T1000 (cell line): ENCODE results near the gene DNAL1.
"Not testable (repeated sequence)": the region's sequence is repeated elsewhere in the genome, so short reads cannot be mapped to it uniquely, and the experiment has no call there.

ENCODE experiments used
- DNase-seq: peaks from one replicate; lab custom pipeline; 2025; ENCODE audit warnings: mixed read lengths; lab: John Stamatoyannopoulos, UW

Gene DNAL1

DNA sequence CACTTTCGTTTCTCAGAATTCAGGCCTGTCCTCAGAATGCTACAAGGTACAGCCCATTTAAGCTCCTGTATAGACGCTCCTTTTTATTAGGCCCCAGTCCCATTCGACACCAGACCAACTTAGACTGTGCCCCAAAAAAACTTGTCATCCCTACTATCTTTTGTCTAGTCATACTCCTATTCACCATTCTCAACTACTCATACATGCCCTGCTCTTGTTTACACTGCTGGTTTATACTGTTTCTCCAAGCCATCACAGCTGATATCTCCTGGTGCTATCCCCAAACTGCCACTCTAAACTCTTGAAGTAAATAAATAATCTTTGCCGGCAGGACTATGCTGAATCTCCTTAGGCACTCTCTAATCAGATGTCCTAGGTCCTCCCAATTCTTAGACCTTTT, 63.3 kb downstream of the DNAL1 start:
- DNase-seq, result not testable (repeated sequence)

DNA sequence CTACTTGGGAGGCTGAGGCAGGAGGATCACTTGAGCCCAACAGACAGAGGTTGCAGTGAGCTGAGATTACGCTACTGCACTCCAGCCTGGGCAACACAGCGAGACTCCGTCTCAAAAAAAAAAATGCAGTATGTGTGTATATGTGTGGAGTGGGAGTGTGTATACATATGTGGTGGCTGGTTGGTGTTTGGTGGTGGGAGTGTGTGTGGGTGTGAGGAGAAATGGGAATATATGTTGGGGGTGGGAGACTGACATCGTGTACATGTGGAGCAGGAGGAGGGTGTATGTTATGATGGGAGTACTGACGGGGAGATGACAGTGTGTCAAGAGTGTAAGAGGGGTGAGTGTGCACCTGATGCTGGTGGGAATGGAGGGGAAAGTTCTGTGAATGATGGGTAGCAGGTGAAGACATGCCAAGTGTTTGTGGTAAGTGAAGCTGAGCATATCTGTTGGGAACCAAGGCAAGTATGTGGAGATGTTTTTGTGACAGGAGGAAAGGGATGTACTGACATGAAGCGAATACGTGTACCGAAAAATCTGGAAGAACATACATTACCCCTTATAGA, 65.2 kb downstream of the DNAL1 start:
- no peak for DNase-seq

DNA sequence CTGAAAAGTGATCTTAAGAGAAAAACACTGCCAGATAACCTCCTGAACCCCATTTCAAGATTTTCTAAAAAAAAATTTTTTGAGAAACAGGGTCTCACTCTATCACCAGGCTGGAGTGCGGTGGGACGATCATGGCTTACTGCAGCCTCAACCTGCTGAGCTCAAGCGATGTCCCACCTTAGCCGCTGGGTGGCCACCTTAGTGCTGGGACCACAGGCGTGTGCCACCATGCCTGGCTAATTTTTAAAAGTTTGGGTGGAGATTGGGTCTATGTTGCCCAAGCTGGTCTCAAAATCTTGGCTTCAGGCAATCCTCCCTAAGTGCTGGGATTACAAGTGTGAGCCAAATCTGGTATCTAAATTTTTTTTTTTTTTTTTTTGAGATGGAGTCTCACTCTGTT, 66.0 kb downstream of the DNAL1 start:
- DNase-seq, result no peak

DNA sequence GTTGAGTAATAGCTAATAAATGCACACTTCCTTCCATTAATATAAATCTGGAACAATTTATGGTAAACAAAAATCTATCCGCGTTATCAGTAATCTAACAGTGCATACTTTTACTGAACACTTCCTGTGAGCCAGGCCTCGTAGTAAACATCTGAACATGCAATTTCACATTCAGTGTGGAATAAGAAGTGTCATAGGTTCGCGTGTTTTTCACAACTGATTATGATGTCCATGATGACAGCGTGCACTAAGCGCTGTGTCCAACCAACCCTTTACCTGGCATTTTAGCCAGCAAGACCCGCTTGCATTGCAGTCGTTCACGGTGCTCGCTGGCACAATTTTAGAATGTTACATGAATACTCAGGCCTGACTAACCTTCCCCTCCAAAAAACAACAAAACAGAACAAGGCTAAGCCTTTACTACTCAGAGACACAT, 67.3 kb downstream of the DNAL1 start:
- DNase-seq, result no peak

DNA sequence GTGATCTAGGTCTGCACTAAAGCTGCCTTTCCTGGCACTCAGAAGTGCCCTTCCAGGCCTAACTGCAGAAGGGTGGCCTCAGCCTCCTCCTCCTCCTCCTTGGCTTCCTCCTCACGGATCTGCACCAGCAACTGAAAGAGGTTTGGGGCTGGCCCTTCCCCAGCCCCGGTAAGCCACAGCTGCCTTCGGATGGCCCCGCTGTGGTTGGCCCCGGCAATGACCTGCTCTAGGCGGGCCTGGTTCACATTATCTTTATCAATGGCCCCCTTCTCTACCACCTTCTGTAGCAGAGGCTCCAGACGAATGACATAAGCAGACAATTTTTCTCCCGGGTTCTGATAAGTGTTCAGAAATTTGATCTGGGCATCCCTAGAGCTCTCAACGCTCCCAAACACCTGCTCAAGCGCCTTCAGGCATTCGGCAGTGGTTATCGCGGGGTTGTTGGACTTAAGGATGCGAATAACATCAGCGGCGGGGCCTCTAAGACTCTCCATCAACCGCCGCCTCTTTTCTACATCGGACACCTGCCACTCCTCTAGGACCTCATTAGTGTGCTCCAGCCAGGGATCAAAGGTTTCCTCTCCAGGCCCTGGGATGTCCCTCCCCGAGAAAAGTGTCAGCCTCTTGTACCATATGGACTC, 67.9 kb downstream of the DNAL1 start:
- DNase-seq, result peak; percentile 30

DNA sequence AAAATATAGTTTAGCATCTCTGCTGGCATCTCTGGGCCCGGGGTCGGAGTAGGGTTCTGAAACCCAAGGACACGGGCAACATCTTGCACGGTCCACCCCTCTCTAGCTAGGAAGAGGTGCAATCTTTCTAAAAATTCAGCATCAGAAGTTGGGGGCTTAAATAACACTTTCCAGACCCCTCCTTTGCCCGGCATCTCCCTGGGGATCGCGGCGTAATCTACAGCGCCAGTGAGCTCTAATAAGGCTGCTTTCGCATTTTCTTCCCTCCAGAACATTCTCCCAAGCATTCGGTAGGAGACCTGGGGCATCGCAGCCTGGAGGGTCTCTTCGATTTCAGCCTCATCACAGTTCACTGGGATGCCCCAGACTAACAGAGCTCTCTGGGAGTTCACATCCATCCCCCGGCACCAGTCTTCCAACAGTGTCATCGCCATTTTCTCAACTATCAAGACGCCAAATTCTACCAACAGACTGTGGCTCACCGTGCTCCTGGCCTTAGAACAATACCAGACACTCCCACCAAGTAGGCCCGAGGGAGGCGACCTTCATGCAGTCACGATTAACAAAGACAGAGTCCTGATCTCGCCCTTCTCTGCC, 68.5 kb downstream of the DNAL1 start:
- no peak for DNase-seq

DNA sequence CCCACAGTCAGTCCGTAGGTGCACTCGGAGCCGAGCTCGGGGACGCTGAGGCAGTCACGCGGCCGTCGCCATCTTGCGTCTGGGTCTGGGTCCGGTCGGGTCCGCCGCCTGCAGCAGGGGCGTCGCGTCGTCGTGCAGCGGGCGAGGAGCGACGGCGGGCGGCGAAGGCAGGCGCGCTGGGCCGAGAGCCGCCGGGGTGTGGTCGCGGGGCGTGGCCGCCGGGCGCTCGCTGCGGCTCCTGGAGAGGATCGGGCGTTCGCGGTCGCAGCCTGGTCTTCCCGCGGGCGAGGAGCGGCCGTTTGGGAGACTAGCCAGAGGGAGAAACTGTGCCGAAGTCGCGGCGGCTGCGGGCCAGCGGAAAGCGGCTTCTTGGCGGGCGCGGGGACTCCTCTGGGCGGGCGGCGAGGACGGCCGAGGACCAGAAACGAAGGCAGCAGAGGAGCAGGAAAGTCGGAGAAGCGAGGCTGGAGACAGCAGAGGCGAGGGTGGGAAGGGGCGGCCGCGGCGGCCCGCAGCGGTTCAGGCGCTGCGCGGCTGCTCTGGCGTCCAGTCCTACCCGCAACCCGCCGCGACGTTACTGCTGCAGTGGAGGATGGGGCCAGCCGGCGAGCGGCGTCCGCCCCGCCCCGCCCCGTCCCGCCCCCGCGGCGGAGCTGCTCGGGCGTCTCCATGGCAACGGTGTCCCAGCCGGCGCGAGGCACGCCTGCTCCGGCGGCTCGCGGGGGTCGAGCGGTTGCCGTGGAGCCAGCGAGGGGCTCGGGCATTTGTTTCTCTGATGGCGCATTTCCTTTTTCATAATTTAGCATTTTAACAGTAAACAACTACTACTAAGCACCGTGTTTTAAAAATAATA, 69.2 kb downstream of the DNAL1 start, which contains the start of gene PNMA1:
Gene PNMA1, minus strand, starts transcription at position 582 of the 853 bp plus-strand sequence. CDS start 745 bp downstream, outside the sequence.
- peak; percentile 80 for DNase-seq

DNA sequence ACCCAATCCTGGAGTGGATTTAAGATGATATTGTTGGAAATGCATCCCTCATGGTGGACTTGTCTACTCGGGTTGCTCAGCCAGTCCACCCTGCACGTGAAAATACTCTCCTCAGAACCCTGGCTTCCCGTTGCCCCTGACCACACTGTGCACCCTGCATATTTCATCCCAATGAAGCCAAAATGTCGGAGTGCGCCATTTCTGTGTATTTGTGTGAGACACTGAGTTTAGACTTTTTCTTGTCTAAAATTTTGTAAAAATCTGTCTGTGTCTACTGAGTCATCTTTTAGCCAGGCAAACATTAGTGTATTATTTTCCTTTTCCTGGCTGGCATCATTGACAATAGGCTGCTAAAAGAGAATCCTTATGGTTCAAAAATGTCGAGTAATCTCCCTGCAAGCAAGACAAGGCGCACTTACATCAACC, 69.9 kb downstream of the DNAL1 start:
- DNase-seq, result no peak

DNA sequence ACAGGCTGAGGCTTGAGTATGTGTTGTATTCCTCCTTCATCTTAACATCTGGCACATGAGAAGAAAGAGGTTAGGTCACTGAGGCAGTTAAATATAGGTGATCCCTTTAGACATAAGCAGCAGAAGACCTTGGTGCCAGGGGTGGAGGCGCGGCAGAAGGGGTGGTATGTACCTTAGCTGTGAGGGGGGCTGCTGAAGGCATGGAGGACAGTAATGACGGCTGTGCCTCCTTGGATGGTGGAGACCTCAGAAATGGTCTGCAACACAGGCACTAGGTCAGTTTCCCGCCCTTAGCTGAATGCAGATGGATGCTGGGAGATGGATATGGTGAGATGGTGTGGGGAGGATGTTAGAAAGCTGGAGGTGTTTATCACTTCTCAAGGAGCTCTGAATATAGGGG, 70.9 kb downstream of the DNAL1 start:
- DNase-seq, result no peak

DNA sequence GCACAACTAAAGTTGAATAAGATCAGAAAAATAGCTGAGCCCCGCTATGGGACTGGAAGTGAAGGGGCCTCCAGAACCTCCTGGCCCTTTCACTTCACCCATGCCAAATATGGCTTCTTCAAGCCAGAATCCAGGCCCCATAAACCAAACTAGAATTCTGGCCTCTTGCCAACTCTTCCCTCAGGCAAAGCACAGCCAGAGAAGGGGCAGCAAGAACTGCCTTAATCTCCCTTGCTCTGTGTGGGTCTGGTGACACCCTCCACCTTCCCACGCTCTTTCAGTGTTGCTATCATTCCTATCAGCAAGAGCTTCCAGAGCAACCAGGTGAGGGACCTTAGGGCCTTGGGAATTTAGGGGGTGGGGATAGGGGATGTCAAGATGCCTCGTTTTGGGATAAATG, 72.5 kb downstream of the DNAL1 start:
- DNase-seq, result no peak

DNA sequence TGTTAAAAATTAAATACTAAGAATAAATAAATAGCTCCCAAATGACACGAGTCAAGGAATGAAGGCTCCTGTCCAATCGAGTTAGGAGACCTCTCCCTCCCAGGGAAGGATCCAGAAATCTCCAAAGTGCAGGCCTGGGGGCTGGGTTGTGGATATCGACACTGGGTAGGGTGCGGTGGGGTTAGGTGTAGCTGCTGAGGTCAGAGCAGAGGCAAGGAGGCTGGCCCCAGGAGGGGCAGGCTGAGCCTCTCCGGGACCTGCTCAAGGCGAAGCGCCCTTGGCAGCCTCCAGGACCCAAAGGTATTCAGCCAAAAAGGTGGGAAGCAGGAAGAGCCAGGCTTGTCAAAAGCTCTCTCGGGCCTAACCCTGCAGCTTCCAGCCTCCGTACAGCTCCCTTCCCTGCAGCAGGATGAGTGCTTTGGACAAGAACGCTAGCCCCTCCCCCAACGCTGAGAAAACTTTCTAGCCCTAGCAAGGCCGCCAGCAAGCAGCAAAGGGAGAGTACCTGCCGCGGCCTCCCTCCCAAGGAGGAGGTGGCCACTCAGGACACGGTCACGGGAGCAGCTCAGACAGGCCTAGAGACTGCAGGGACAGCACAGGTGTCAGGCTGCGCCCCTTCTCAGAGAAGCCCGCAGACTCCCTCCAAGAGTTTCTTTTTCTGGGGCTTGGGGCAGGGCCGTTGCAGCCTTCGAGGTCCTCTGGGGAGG, 73.1 kb downstream of the DNAL1 start:
- DNase-seq, result no peak

DNA sequence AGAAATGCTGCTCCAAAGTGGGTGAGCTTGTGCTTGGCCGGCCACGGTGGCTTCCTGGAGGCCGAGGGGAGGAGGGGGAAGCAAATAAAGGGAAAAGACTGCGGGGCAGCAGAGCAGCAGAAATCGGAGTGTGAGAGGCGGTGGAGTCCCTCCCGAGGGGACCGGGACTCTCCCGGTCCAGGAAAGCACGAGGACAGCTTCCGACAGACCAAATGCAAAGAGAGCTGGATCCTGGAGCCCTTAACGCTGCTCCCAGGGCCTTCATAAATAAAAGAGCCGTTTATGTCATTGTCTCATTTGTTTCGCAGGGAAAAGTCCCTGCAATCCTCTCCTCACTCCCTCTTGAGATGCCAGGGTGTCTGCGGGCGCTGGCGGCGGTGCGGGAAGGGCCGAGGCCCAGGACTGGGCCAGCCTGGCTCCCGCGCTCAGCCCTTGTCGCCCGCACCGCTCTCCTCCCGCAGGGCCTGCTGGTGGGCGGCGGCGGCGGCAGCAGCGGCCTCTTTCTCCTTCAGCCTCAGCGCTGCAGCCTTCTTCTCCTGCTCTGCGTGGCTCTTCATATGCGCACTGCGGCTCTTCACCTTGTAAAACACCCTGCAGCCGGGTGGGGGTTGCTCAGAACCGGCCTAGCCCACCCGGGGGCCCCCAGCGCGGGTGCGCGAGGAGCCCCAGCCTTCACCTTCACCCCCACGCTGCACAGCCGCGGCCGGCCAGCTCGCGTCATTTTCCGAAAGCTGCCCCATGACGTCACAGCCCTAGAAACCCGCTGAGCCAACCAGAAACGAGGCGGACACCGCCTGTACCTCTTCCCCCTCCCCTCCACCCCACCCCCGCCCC, 73.8 kb downstream of the DNAL1 start:
- DNase-seq, result no peak

DNA sequence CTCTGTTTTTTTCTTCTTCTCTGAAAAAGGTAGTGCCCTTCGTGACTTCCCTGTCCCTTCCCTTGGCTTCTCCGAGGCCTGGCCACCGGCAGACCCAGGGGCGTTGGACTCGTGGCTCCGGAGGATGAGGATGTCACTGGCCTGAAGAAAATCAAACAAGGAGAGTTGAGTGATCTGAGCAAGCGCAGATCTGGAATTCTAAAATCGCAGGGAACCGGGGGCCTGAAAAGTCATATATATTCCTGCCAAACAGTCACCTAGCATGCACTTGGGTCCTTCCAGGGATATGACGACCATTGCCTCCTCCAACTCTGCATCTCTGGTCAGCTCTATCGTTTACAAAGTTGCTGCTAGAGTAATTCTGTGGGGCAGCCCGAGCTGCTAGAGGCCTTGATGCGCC, 74.6 kb downstream of the DNAL1 start:
- no peak for DNase-seq

DNA sequence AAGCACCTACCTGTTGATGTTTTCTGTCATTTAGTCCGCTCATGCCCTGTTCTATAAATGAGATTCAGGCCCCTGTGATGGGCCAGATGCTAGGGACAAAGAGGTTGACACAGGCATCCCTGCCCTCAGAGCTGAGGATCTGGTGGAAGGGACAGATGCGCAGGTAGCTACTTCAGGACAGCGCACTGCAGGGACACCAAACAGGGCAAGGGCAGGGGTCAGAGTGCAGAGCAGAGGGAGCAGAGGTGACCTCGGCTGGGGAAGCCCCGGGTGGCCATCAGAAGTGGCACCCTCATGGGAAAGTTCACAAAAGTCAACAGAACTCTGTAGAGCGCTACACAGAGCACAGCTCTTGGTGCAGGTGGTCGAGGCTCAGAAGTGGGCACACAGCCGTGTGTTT, 75.0 kb downstream of the DNAL1 start:
- no peak for DNase-seq

DNA sequence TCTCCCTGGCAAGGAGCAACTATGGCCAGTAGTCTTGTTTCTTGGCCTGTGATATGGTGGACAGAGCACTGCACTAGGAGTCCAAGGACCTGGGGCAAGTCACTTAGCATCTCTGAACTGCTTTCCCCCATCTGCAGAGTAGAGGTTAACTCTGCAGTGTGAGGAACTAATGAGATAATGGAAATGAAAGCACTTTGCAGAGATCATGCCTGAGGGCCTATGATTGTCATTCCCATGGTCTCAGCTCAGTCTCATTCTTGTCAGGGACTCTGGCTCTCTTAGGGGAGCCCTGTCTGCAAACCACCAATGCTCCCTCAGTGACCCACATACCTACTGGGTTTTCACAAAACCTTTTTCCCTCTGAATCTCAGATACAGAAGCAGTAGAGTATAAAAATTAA, 75.8 kb downstream of the DNAL1 start:
- DNase-seq, result no peak

DNA sequence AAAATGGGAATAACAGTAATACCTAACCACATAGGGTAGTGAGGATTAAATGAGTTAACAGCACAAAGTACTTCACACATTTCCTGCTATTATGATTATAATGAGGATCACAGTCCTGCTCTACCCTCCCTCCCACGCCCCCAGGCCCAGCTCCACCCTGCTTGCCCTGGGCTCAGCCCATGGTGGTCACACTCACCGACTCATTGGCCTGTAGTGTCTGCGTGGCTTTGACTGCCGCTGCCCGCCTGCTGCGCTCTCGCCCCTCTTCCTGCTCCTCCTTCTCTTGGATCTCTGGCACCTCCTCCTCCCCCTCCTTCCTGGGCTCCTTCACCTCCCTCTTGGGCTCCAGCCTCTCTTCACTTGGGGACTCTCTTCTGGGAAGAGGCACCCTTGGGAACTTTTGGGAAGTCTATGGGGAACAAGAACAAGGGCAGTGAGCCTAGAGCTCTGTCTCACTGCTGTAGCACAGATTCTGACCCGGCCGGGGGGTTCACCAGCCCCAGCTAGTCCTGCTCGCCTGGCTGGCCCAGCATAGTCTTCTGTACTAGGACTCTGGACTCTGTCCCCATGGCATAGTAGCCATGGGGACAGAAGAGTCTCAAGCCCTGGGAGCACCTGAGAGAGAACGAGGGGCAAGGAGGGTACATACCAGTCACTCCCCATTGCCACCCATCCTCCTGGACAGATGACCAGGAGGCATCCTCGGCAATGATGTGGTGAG, 76.5 kb downstream of the DNAL1 start:
- DNase-seq, result no peak

DNA sequence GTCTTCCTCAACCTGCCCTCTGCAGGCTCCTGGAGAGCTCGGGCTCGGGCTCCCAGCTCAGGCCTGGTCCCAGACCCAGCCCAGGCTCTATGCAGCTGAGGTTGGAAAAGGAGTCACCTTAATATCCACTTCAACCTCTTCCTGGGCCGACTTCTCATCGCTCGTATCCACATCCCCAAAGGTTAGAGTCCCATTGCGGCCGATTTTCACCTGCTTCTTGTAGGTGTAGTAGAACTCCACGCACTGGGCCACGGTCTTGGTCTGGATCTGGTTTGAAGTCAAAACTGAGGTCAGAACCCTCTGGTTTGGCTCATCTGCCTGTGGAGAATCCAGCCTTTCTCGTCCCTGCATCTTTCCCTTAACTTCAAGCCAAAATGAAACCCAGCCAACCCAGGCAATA, 77.8 kb downstream of the DNAL1 start:
- no peak for DNase-seq

DNA sequence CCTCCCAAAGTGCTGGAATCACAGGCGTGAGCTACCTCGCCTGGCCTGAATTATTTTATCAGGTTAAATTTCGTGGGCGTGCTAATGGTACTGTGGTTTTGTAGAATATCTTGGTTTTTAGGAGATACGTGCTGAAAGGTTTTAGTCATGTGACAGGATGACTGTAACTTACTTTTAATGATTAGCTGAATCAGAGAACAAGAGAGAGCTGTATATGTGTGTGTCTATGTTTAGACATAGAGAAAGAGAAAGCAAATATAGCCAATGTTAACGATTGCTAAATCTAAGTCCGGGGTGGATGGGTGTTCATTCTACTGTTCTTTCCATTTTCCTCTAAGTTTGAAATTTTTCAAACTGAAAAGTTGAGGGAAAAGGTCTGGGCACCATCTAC, 78.6 kb downstream of the DNAL1 start:
- DNase-seq, result no peak

DNA sequence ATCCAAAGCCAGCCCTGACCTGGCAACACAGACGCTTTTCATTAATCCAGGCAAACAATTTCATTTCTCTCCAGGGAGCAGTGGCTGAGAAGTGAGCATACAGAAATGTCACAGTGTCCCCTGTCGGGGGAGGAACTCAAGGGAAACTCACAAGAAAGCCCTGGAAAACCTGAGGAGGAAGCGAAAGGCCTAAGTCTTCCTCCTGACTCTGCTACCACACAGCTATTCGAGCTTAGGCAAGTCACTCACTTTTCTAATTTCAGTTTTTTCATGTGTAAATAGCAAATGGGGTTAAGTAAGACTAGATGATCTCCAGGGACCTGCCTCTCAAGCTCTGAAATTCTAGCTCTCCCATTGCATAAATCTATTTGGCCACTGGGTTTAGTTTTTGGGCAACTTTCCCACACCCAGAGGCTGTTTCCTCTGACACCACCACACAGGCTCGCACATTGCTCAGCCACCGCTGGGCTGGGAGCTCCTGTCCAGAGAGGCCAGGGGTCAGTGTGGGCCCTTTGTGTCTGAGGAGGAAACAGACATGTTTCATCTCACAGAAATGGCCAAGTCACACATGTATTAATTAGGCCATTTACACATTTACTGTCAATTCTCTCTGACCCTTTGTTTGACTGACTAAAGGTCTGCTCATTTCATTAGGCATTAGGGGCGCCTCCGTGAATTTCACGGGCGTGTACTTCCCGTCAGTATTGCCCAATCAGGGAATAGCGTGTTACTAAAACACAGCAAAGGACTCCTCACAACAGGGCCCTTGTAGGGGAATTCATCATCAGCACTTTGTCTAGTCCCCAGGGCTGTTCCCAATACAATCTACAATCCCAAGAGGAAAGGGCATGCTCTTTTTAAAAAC, 79.2 kb downstream of the DNAL1 start:
- DNase-seq, result peak; percentile 80
